ENCODE data around the gene DOCK10. TPM values are rescaled to one million over a fixed set of nuclear protein-coding genes. Genes with fewer than 3 reads are reported as not detected.

Gene DOCK10
- total RNA-seq, 1 experiment from 2014 or later: 2.9 TPM

- Mint-ChIP-seq H3K4me3 (no peak overlapping the region), H3K9me3 (peaks cover 18% of the 10 kb centered on the region), H3K27ac (no peak overlapping the region), H3K4me1 (peaks cover 7% of the 10 kb centered on the region; the same call in 1 of the 2 replicates), H3K27me3 (ENCODE audit: low read depth) (no peaks in the 10 kb centered on the region), H3K36me3 (peaks cover 5% of the 10 kb centered on the region; the same call in 1 of the 2 replicates)
- POLR2A ChIA-PET: interaction anchor here (0.6 kb wide), 1 partner anchor 426 kb away, joined by 3 read pairs; no protein-coding TSS in a partner anchor
- DNase-seq (ENCODE audit: low spot score) (no peak), ATAC-seq (no peak)
- TF ChIP-seq CBFB (CRISPR knock-in tag; IDR thresholded peaks at IDR 0.05; ENCODE audit: low read depth) (no peak), NR3C1 (CRISPR knock-in tag; conservative IDR thresholded peaks at IDR 0.05; ENCODE audit: low read depth) (no peak), IRF2 (CRISPR knock-in tag; IDR thresholded peaks at IDR 0.05; ENCODE audit: borderline replicate concordance, low read depth) (no peak), CTCF (IDR thresholded peaks at IDR 0.05) (no peak), EMX1 (CRISPR knock-in tag; IDR thresholded peaks at IDR 0.05) (no peak), CREM (CRISPR knock-in tag; IDR thresholded peaks at IDR 0.05) (no peak), MXD4 (CRISPR knock-in tag; IDR thresholded peaks at IDR 0.05; ENCODE audit: borderline replicate concordance) (no peak), USF1 (CRISPR knock-in tag; IDR thresholded peaks at IDR 0.05) (no peak), FOXK1 (CRISPR knock-in tag; IDR thresholded peaks at IDR 0.05) (no peak), MYBL2 (CRISPR knock-in tag; IDR thresholded peaks at IDR 0.05) (no peak), ZNF219 (CRISPR knock-in tag; IDR thresholded peaks at IDR 0.05; ENCODE audit: borderline replicate concordance) (no peak), HMGXB4 (CRISPR knock-in tag; IDR thresholded peaks at IDR 0.05) (no peak), CREB1 (CRISPR knock-in tag; IDR thresholded peaks at IDR 0.05) (no peak), ZNF121 (CRISPR knock-in tag; IDR thresholded peaks at IDR 0.05) (no peak), FOXP4 (CRISPR knock-in tag; IDR thresholded peaks at IDR 0.05) (no peak)
- TF ChIP-seq, protein P1, sequence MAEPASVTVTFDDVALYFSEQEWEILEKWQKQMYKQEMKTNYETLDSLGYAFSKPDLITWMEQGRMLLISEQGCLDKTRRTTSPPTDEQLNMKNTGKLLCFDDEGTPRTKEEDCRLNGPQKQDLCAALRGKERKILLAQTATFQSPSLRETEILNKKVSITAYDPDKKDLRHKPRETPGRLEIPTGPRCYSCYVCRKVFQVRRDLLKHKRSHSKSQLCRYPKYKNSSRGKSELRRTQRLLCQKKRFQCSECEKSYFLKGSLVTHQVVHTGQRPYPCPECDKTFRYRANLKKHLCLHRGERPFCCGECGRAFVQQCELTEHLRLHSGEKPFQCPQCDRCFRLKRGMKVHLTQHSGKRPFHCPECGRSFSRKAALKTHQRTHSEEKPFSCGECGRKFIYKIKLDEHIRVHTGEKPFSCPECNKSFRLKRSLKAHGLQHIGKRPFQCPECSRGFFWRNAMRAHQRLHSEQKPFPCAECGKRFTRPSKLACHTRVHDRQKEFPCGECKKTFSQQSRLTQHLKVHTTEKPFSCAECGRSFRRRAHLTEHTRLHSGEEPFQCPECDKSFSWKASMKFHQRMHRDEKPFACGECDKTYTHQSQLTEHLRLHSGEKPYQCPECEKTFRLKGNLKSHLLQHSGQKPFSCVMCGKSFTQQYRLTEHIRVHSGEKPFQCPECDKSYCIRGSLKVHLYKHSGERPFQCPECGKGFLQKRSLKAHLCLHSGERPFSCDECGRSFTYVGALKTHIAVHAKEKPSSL (CRISPR knock-in tag; conservative IDR thresholded peaks at IDR 0.05): no peak
- TF ChIP-seq, protein P2, sequence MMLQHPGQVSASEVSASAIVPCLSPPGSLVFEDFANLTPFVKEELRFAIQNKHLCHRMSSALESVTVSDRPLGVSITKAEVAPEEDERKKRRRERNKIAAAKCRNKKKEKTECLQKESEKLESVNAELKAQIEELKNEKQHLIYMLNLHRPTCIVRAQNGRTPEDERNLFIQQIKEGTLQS (CRISPR knock-in tag; conservative IDR thresholded peaks at IDR 0.05): no peak
- TF ChIP-seq, protein P3, sequence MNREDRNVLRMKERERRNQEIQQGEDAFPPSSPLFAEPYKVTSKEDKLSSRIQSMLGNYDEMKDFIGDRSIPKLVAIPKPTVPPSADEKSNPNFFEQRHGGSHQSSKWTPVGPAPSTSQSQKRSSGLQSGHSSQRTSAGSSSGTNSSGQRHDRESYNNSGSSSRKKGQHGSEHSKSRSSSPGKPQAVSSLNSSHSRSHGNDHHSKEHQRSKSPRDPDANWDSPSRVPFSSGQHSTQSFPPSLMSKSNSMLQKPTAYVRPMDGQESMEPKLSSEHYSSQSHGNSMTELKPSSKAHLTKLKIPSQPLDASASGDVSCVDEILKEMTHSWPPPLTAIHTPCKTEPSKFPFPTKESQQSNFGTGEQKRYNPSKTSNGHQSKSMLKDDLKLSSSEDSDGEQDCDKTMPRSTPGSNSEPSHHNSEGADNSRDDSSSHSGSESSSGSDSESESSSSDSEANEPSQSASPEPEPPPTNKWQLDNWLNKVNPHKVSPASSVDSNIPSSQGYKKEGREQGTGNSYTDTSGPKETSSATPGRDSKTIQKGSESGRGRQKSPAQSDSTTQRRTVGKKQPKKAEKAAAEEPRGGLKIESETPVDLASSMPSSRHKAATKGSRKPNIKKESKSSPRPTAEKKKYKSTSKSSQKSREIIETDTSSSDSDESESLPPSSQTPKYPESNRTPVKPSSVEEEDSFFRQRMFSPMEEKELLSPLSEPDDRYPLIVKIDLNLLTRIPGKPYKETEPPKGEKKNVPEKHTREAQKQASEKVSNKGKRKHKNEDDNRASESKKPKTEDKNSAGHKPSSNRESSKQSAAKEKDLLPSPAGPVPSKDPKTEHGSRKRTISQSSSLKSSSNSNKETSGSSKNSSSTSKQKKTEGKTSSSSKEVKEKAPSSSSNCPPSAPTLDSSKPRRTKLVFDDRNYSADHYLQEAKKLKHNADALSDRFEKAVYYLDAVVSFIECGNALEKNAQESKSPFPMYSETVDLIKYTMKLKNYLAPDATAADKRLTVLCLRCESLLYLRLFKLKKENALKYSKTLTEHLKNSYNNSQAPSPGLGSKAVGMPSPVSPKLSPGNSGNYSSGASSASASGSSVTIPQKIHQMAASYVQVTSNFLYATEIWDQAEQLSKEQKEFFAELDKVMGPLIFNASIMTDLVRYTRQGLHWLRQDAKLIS (CRISPR knock-in tag; IDR thresholded peaks at IDR 0.05; ENCODE audit: borderline replicate concordance): no peak
- CTCF ChIA-PET: no interaction called here
Measured at GRCh38 chr2:224838335-224838734, 203.9 kb downstream of the DOCK10 start.
